Testis (tissue), 2 donors: Measurements from ENCODE around the gene KYAT1.

Source experiments
- POLR2A ChIP-seq: fragments of 450-650 bp; IDR thresholded peaks from one replicate; pipeline ENCODE4 v1.6.1; 2017; ENCODE audit warnings: antibody characterized with exemption, mild to moderate bottlenecking, moderate library complexity
- TF ChIP-seq, protein P1 (sequence below), 3 experiments: fragments of 450-650 bp in 2 of 3; fragments of 200-600 bp in 1 of 3; sonication (generic) in 1 of 3; IDR thresholded peaks; one replicate each; pipeline ENCODE4 v1.5.1; 2016 to 2019; ENCODE audit warnings: antibody characterized with exemption in 3 of 3, mild to moderate bottlenecking in 2 of 3, moderate library complexity in 1 of 3

DNA sequence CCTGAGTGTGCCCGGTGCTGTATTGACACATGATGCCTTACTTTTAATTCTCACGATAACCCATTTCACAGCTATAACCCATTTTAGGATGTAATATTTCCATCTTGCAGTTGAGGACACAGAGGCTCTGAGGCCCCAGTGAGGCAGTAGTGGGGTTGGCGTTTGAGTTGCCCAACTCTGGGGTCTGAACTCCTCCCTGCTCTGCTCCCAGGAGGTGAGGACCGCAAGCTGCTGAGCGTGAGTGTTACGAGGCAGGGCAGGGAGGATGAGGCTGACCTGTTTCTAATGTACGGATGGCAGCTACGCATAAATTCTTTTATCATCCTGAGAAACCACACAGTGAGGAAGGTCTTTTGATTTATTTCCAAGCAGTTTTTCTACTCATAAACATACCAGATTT lies 11.6 kb upstream of the KYAT1 start:
- TF ChIP-seq POLR2A: no peak
- TF ChIP-seq, protein P1, sequence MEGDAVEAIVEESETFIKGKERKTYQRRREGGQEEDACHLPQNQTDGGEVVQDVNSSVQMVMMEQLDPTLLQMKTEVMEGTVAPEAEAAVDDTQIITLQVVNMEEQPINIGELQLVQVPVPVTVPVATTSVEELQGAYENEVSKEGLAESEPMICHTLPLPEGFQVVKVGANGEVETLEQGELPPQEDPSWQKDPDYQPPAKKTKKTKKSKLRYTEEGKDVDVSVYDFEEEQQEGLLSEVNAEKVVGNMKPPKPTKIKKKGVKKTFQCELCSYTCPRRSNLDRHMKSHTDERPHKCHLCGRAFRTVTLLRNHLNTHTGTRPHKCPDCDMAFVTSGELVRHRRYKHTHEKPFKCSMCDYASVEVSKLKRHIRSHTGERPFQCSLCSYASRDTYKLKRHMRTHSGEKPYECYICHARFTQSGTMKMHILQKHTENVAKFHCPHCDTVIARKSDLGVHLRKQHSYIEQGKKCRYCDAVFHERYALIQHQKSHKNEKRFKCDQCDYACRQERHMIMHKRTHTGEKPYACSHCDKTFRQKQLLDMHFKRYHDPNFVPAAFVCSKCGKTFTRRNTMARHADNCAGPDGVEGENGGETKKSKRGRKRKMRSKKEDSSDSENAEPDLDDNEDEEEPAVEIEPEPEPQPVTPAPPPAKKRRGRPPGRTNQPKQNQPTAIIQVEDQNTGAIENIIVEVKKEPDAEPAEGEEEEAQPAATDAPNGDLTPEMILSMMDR (IDR thresholded peaks at IDR 0.05): no peak
